HCT116 (cell line): Measurements from ENCODE around the gene TIAM1. TPM values are rescaled to one million over a fixed set of nuclear protein-coding genes. Genes with fewer than 3 reads are reported as not detected.

ENCODE experiments used
- ATAC-seq: fragments of 200-7000 bp; cut with Tn5 transposase; 2 replicates; pipeline ENCODE4 v1.9.1; 2020; ENCODE audit warnings: mild to moderate bottlenecking, moderate library complexity
- BruUV-seq: library from RNA; stranded (reverse); fragments of 400-500 nt; replicated peaks from 2 replicates; lab custom pipeline; 2021; lab: Mats Ljungman, UMichigan
- CTCF ChIA-PET: fragments of 300-600 bp; sonication (Branson Sonifier 250); formaldehyde crosslinking; loops from one replicate; lab custom pipeline; 2021; ENCODE audit warnings: antibody characterized with exemption; lab: Charles Lee
- POLR2A ChIA-PET: fragments of 300-600, 350-600 bp; sonication (Branson Sonifier 250); formaldehyde crosslinking; loops from one replicate; lab custom pipeline; 2021; ENCODE audit warnings: antibody characterized with exemption; lab: Charles Lee
- RAD21 ChIA-PET, 2 experiments: fragments of 300-600 bp; sonication (Branson Sonifier 250); formaldehyde crosslinking; loops; one replicate each; lab custom pipeline; 2023; ENCODE audit warnings: low total read pairs in 2 of 2; ENCODE audit not compliant: uncharacterized antibody in 2 of 2, unreplicated experiment in 2 of 2, low non-redundant PET in 1 of 2; lab: Charles Lee
- DNase-seq: peaks from one replicate; pipeline ENCODE4 v3.0.0-alpha.2; 2010; ENCODE audit warnings: low read depth, low spot score
- H2AFZ ChIP-seq: fragments of 200-600 bp; shearing (Covaris generic), sonication (generic); 2 replicates; pipeline ENCODE4 v1.6.1; 2017; ENCODE audit warnings: low read depth, mixed run types, mixed read lengths, antibody characterized with exemption, low read length; ENCODE audit not compliant: poor library complexity, severe bottlenecking
- H3K27ac ChIP-seq: 2 replicates; pipeline ENCODE4 v1.5.1; 2012; ENCODE audit warnings: low read depth, low read length
- H3K27me3 ChIP-seq: fragments of 200-600 bp; sonication (generic); 2 replicates; pipeline ENCODE4 v1.6.1; 2016; ENCODE audit warnings: mixed run types, low read length, mixed read lengths; ENCODE audit not compliant: insufficient read depth
- H3K36me3 ChIP-seq, 2 experiments: fragments of 200-500 bp in 1 of 2; fragments of 200-600 bp in 1 of 2; sonication (Bioruptor generic) in 1 of 2; sonication (generic) in 1 of 2; 2 replicates each; pipeline versions ENCODE4 v1.5.1 to v1.6.1; 2014 to 2016; ENCODE audit warnings: low read length in 2 of 2, inconsistent platforms in 1 of 2, mixed read lengths in 1 of 2, mixed run types in 1 of 2; ENCODE audit not compliant: insufficient read depth in 2 of 2, control insufficient read depth in 1 of 2
- H3K4me1 ChIP-seq, 2 experiments: fragments of 200-600 bp in 1 of 2; sonication (generic) in 1 of 2; 2 replicates each; pipeline versions ENCODE4 v1.5.1 to v1.6.1; 2012 to 2017; ENCODE audit warnings: low read length in 2 of 2, inconsistent platforms in 1 of 2, mild to moderate bottlenecking in 1 of 2, mixed read lengths in 1 of 2, mixed run types in 1 of 2, moderate library complexity in 1 of 2; ENCODE audit not compliant: insufficient read depth in 2 of 2, control insufficient read depth in 1 of 2
- H3K4me2 ChIP-seq: fragments of 200-600 bp; sonication (generic); 2 replicates; pipeline ENCODE4 v1.6.1; 2017; ENCODE audit warnings: mixed run types, low read length, mixed read lengths
- H3K4me3 ChIP-seq, 2 experiments: fragments of 200-600 bp in 1 of 2; sonication (generic) in 1 of 2; replicated peaks in 1 of 2; 2 replicates each; pipeline ENCODE4 v1.5.1; 2011 to 2016; ENCODE audit warnings: low read length in 2 of 2, control low read depth in 1 of 2, low read depth in 1 of 2, mild to moderate bottlenecking in 1 of 2, mixed read lengths in 1 of 2, mixed run types in 1 of 2
- H3K79me2 ChIP-seq: fragments of 200-600 bp; sonication (generic); 2 replicates; pipeline ENCODE4 v1.6.1; 2017; ENCODE audit warnings: mild to moderate bottlenecking, mixed run types, low read length, moderate library complexity, mixed read lengths; ENCODE audit not compliant: insufficient read depth
- H3K9ac ChIP-seq: fragments of 200-600 bp; sonication (generic); 2 replicates; pipeline ENCODE4 v1.6.1; 2016; ENCODE audit warnings: low read length, mixed read lengths
- H3K9me2 ChIP-seq: fragments of 200-600 bp; sonication (generic), shearing (Covaris generic); 2 replicates; pipeline ENCODE4 v1.6.1; 2017; ENCODE audit warnings: mixed run types, mild to moderate bottlenecking, moderate library complexity; ENCODE audit not compliant: insufficient read depth
- H3K9me3 ChIP-seq, 2 experiments: fragments of 200-500 bp in 1 of 2; fragments of 200-600 bp in 1 of 2; sonication (Bioruptor generic) in 1 of 2; sonication (generic) in 1 of 2; 2 replicates each; pipeline ENCODE4 v1.6.1; 2014 to 2017; ENCODE audit warnings: low read length in 2 of 2, mixed read lengths in 2 of 2, inconsistent platforms in 1 of 2, low read depth in 1 of 2, mild to moderate bottlenecking in 1 of 2, mixed run types in 1 of 2, moderate library complexity in 1 of 2; ENCODE audit not compliant: control insufficient read depth in 1 of 2, insufficient read depth in 1 of 2
- H4K20me1 ChIP-seq: fragments of 200-600 bp; sonication (generic), shearing (Covaris generic); 2 replicates; pipeline ENCODE4 v1.6.1; 2017; ENCODE audit warnings: mixed run types, mild to moderate bottlenecking, moderate library complexity; ENCODE audit not compliant: insufficient read depth
- ATF3 ChIP-seq: IDR thresholded peaks from 2 replicates; pipeline ENCODE4 v1.6.1; 2012
- CBX3 ChIP-seq: IDR thresholded peaks from 2 replicates; pipeline ENCODE4 v1.6.1; 2012; ENCODE audit warnings: low read depth
- EGR1 ChIP-seq: IDR thresholded peaks from 2 replicates; pipeline ENCODE4 v1.6.1; 2012; ENCODE audit warnings: low read depth
- ELF1 ChIP-seq: IDR thresholded peaks from 2 replicates; pipeline ENCODE4 v1.6.1; 2012; ENCODE audit warnings: low read depth, borderline replicate concordance
- EZH2 ChIP-seq: fragments of 200-600 bp; sonication (generic); IDR thresholded peaks from 2 replicates; pipeline ENCODE4 v1.6.1; 2017; ENCODE audit warnings: antibody characterized with exemption, mixed run types
- JUND ChIP-seq: IDR thresholded peaks from 2 replicates; pipeline ENCODE4 v1.6.1; 2012
- POLR2AphosphoS5 ChIP-seq: IDR thresholded peaks from 2 replicates; pipeline ENCODE4 v1.6.1; 2011; ENCODE audit warnings: mild to moderate bottlenecking, low read depth, low read length, moderate library complexity
- SIN3A ChIP-seq: IDR thresholded peaks from 2 replicates; pipeline ENCODE4 v1.6.1; 2012; ENCODE audit warnings: low read depth
- SRF ChIP-seq: IDR thresholded peaks from 2 replicates; pipeline ENCODE4 v1.6.1; 2012; ENCODE audit warnings: low read depth
- YY1 ChIP-seq: IDR thresholded peaks from 2 replicates; pipeline ENCODE4 v1.6.1; 2011; ENCODE audit warnings: low read length, low read depth, moderate library complexity, mild to moderate bottlenecking; ENCODE audit not compliant: insufficient replicate concordance; ENCODE audit errors: extremely low read depth
- ZFX ChIP-seq: fragments of 450-650 bp; IDR thresholded peaks from 2 replicates; pipeline ENCODE4 v1.6.1; 2017
- ZNF274 ChIP-seq: fragments of 200-500 bp; sonication (Bioruptor generic); IDR thresholded peaks from 2 replicates; pipeline ENCODE4 v1.6.1; 2014; ENCODE audit warnings: mild to moderate bottlenecking, low read depth, low read length, inconsistent platforms
- intact Hi-C: fragments of 100-400 bp; cut with micrococcal nuclease; formaldehyde crosslinking; loops from 2 replicates; pipeline ENCODE4 v1.10.0; 2022
- total RNA-seq: library from RNA; stranded (reverse); gene quantifications from one replicate; pipeline ENCODE4 v1.2.1, GENCODE V29; 2021; ENCODE audit not compliant: unreplicated experiment
- TF ChIP-seq, protein P1 (sequence below): IDR thresholded peaks from 2 replicates; pipeline ENCODE4 v1.6.1; 2012; ENCODE audit warnings: low read depth
- TF ChIP-seq, protein P2 (sequence below): IDR thresholded peaks from 2 replicates; pipeline ENCODE4 v1.6.1; 2012

TIAM1 gene
- total RNA-seq, 1 experiment from 2014 or later, result 47.8 TPM

DNA sequence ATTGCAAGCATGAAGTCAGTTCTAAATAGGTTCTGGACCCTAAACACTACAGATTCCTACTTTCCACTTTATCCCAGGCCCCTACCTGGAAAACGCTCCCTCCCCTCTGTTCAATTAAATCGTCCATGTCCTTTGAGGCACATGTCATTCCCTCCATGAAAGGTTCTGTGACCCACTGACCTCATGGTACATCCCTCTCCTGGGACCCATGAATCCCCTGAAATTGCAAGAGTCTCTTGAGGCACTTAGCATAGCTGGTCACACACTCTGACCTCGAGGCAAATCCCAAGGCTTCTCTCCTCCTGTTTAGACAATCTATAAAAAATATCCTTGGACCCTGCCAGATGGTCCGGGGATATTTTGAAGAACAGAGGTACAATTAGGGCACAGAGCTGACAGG, 271.5 kb downstream of the TIAM1 start:
- H3K79me2 ChIP-seq, result no peaks in the 10 kb centered on the region
- intact Hi-C loops, result no loop called here
- H3K4me2 ChIP-seq, result no peak overlapping the region
- RAD21 ChIA-PET, result no interaction called here
- H3K9me3 ChIP-seq, result no peaks in the 10 kb centered on the region
- no peak overlapping the region for H2AFZ ChIP-seq
- TF ChIP-seq YY1 (no peak), SIN3A (no peak), POLR2AphosphoS5 (no peak), EZH2 (no peak), JUND (no peak), EGR1 (no peak), ELF1 (no peak), ZNF274 (no peak), CBX3 (no peak), ATF3 (no peak), ZFX (no peak), SRF (no peak)
- TF ChIP-seq, protein P1, sequence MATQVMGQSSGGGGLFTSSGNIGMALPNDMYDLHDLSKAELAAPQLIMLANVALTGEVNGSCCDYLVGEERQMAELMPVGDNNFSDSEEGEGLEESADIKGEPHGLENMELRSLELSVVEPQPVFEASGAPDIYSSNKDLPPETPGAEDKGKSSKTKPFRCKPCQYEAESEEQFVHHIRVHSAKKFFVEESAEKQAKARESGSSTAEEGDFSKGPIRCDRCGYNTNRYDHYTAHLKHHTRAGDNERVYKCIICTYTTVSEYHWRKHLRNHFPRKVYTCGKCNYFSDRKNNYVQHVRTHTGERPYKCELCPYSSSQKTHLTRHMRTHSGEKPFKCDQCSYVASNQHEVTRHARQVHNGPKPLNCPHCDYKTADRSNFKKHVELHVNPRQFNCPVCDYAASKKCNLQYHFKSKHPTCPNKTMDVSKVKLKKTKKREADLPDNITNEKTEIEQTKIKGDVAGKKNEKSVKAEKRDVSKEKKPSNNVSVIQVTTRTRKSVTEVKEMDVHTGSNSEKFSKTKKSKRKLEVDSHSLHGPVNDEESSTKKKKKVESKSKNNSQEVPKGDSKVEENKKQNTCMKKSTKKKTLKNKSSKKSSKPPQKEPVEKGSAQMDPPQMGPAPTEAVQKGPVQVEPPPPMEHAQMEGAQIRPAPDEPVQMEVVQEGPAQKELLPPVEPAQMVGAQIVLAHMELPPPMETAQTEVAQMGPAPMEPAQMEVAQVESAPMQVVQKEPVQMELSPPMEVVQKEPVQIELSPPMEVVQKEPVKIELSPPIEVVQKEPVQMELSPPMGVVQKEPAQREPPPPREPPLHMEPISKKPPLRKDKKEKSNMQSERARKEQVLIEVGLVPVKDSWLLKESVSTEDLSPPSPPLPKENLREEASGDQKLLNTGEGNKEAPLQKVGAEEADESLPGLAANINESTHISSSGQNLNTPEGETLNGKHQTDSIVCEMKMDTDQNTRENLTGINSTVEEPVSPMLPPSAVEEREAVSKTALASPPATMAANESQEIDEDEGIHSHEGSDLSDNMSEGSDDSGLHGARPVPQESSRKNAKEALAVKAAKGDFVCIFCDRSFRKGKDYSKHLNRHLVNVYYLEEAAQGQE, result no peak
- TF ChIP-seq, protein P2, sequence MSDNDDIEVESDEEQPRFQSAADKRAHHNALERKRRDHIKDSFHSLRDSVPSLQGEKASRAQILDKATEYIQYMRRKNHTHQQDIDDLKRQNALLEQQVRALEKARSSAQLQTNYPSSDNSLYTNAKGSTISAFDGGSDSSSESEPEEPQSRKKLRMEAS, result no peak
- H3K4me1 ChIP-seq, result no peaks in the 10 kb centered on the region
- POLR2A ChIA-PET, result no interaction called here
- H4K20me1 ChIP-seq, result no peaks in the 10 kb centered on the region; the same call in 1 of the 2 replicates
- H3K4me3 ChIP-seq, result no peak overlapping the region
- no peak overlapping the region for H3K27ac ChIP-seq
- H3K9me2 ChIP-seq, result no peaks in the 10 kb centered on the region
- H3K36me3 ChIP-seq, result no peaks in the 10 kb centered on the region
- H3K27me3 ChIP-seq, result peaks cover 21% of the 10 kb centered on the region; the same call in 1 of the 2 replicates
- no peak for ATAC-seq
- no TSS peak for BruUV-seq
- CTCF ChIA-PET, result no interaction called here
- no peak overlapping the region for H3K9ac ChIP-seq
- no peak for DNase-seq
